GM19238 (cell line): ENCODE data around the gene SEMA3B.
"Not testable (repeated sequence)": the region's sequence is repeated elsewhere in the genome, so short reads cannot be mapped to it uniquely, and the experiment has no call there.

Source experiments
- DNase-seq: peaks from one replicate; pipeline ENCODE4 v3.0.0; 2011; ENCODE audit warnings: low spot score; ENCODE audit not compliant: insufficient read length

Gene SEMA3B

DNA sequence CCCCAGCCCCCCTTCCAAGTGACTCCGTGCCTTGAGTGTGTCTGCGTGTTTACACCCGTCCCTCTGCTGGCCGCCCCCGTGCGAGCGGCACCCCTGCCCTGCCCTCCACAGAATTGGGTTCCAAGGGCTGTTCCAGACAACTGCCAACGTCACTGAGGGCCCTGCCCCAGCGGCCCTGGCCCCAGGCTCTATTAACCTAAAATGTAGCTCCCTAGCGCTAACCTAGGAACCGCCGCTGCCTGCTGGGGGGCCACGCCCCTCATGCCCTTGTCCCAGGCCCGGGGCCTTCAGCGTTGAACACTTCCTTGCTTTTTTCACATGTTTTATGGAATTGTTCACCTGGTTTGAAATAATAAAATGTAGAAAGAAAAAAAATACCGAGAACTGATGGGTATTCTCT is 10.0 kb upstream of the SEMA3B start:
- no peak for DNase-seq

DNA sequence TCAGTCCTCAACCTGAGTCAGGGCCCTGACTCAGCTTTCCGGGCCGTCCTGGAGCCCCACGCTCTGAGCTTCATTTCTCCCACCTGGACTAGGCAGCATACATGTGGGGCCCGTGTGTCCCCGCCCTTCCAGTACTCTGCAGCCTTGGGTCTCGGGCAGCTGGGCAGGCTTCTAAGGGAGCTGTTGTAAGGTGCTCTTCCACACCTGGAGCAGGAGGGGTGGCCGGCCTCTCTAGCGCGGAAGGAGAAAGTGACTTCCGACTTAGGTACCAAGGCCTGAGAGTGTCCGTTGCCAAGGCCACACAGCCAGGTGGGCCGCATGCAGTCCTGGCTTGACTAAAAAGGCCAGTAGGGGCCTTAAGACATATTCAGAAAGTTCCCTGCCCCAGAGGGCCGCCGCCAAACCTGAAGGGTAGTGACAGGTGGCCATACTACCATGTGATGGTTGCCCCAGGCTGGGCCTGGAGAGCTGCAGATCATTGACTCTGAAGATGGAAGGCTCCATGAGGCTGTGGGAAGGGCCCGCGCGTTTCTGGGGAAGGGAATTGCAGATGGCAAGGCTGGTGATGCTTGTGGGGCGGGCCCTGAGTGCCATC is 9.4 kb upstream of the SEMA3B start:
- DNase-seq = no peak

DNA sequence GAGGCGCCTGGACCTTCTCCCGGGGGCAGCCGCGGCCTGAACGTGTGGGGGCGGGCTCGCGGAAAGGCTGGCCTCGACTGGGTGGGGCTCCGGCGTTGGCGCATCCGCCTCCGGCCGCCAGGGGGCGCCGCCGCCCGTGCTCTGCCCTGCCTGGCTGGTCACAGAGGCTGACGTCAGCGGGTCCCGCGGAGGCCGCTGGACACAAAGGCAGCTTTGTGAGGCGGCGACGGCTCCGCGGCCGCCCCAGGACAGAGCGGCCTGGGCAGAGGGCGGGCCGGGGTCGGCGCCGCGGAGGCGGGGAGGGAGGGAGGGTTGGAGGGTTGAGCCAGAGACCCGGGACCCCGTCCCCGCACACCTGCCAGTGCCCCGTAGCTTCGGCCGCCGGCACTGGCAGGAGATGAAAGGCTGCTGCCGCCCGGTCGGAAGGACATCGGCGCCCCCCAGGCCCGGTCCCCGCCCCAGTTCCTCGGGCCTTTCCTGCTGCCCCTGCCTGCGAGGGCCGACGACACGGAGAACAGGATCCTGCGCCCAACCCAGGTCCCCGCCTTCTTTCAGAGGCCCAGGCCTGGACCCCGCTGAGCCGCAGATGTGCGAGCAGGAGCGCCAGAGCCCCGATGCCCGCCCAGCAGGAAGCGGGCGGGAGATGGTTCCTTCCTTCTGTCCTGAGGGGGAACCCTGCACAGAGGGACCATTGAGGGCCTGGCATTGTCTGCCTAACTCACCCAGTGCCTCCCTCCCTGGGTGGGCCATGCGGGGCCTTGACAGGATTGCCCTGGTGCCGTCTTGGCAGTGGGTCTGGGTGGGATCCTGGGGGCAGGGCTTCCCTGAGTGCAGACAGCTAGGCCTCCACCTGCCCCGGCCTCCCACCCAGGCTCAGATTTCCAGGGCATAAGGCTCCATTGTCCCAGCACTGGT is 8.7 kb upstream of the SEMA3B start:
- DNase-seq = peak; percentile 97

DNA sequence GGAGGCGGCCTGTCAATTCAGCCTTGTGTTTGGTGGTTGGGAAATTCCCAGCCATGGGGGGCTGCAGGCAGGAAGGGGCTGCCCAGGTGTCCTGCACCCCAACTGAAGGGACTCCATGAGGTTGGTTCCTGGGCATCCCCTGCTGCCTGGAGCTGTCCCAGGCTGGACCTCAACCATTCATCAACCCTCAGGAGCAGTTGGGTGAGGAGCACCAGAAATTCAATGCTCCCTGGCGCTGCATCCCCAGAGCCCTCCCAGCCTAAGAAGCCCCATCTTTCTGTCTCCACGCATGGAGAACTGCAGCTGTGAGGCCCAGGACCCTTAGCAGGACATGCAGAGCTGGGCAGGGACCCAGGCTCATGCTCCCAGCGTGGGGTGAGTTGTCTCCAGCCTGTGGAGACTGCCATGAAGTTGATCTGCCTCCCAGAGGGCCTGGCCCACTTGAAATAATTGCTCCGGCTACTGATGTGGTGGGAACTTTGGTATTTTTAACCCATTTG is 8.0 kb upstream of the SEMA3B start:
- no peak for DNase-seq

DNA sequence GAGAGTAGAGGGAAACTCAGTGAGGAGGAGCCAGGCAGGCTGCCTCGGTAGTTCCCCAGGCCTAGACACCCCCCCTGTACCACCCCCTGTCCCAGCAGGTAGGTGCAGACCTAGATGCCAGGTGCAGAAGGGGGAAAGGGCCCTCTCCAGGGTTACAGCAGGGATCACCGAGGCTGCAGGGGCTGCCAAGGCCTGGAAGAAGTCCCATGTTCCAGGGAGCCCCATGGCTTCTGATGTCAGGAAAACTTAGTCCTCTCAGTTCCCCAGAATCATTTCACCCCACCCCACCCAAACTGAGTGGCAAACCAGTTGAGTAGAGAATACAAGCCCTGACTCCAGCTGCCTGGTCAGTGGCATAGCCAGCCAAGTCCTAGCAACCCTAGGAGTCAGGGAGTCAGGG is 7.4 kb upstream of the SEMA3B start:
- no peak for DNase-seq

DNA sequence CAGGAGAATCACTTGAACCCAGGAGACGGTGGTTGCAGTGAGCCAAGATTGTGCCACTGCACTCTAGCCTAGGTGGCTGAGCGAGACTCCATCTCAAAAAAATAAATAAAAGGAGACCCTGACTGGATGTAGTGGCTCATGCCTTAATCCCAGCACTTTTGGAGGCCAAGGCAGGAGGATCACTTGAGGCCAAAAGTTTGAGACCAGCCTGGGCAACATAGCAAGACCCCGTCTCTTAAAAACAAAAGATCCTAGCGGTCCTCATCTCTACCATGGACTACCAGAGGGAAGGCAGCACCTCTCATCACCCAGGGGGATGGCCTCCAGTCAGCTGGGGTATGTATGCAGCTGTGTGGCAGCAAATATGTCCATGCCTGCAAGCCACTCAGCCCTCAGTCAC is 6.7 kb upstream of the SEMA3B start:
- DNase-seq = not testable (repeated sequence)

DNA sequence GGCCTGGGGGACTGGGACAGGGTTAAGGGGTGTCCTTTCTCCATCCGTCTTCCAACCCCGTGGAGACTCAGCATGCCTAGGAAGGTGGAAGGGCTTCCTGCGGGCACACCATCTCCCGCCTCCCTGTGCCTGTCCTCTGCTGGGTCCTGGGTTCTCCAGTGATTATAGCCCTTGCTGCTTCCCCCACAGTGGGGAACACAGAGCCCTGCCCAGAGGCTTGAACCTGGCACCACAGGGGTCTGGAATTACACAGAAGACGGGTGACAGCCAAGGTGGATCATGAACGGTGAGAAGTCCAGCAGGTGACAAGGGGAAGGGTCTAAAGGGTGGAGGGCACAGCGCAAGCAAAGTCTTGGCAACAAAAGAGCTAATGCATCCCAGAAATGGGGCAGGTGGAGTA is 6.2 kb upstream of the SEMA3B start:
- DNase-seq = no peak

DNA sequence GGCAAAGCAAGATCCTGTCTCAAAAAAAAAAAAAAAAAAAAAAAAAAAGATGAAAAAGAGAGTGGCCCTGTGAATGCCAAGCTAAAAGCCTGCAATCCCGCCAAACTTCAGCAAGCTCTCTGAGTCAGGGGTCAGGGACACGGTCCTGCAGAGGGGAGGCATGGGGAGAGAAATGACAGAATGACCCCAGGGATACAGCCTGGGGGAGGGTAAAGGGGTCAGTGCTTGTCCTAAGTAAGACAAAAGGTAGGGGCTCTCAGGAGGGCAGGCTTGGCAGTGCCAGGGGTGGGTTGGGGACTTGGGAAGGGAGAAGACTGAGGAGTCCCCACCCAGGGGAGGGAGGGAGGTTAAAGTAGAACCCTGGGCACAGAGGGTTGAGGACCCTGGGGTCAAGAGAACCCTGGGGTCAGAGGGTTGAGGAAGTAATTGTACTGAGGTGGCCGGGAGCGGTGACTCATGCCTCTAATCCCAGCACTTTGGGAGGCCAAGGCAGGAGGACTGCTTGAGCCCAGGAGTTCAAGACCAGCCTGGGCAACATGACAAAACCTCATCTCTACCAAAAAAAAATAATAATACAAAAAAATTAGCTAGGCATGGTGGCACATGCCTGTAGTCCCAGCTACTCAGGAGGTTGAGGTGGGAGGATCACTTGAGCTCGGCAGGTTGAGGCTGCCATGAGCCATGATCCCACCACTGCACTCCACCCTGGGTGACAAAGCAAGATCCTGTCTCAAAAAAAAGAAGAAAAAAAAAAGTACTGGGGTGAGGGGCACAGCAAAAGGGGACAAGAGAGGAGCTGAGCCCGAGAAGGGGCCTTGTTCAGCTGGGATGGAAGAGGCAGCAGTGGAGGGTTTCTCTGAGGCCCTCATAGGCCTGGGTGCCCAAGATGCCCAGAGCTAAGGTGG is 5.2 kb upstream of the SEMA3B start:
- DNase-seq = no peak

DNA sequence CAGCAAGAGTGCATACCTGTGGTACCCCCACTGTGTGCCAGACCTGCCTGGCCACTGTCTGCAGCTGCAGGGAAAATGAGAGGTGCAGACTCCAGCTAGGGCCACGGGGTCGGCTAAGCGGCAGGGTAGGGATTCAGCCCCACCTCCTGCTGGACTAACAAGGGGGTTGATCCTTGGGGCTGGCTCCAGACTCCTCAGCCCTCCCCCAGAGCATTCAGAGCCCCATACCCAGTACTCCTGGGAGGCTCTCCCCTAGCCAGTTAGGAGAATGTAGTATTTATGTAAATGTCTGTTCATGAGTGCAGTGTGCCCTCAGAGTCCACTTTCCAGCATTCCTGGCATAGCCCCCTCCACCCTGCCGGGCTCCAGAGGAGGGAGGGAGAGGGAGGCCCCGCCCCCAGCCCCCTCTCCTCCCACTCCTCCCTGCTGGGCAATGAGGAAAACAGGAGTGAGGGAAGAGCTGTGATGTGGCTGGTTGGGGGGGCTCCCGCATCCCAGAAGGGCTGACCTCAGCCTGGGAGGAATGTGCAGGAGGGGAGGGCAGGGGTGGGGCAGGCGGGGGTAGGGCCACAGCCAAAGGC is 4.5 kb upstream of the SEMA3B start:
- DNase-seq = no peak

DNA sequence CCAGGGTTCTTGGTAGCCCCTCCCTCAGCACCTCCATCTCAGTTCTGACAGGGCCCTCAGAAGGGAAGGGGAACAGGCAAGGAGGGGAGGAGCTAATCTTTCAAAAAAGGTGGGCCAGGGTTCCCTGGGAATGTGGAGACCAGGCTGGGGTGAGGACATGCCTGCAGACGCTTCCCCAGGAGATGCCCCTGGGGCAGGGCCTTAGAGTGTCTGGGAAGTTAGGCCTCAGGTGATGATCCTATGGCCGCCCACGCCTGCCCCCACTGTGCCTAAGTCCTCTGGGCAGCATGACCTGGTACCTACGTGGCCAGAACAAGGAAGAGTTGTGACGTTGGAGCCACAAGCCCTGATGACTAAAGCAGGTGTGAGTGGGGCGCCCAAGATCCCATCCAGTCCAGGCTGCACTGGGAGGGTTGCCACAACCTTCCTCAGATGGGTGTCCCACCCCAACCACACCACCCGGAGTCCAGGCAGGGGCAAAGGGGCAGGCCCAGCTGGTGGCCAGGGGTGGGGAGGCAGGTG is 3.9 kb upstream of the SEMA3B start:
- no peak for DNase-seq

DNA sequence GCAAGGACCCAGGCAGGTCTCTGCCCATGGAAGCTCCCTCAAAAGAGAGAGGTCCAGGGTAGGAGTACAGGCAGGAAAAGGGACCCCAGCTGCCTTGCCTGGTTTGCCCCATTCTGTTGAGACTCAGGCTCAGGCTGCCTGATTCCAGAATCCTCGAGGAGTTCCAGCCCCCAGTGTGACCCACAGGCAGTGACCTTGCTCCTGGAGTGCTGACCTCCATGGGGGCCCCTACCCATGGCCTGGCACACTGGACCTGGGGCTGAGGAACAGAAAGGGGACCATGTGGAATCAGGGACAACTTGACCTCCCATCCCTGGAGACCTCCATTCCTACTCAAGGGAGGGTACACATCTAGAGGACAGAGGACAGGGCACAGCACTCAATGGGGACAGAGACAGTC is 3.4 kb upstream of the SEMA3B start:
- no peak for DNase-seq

DNA sequence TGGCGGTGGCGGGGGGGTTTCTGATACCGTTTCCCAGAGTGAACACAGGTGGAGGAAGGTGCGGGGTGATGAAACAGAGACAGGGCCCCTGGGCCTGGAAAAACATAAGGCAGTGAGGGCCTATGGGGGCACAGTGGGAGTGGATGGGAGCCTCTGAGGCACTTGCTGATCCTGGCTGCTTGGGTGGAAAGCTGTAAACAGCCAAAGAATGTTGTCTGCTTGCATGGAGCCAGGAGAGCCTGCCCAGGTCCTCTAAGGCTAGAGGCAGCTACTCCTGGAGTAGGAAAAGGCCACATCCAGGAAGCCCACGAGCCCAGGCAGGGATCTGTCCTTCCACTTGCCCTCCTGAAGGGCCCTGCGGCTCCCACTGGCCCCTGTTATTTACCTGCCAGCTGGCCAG is 2.9 kb upstream of the SEMA3B start:
- no peak for DNase-seq

DNA sequence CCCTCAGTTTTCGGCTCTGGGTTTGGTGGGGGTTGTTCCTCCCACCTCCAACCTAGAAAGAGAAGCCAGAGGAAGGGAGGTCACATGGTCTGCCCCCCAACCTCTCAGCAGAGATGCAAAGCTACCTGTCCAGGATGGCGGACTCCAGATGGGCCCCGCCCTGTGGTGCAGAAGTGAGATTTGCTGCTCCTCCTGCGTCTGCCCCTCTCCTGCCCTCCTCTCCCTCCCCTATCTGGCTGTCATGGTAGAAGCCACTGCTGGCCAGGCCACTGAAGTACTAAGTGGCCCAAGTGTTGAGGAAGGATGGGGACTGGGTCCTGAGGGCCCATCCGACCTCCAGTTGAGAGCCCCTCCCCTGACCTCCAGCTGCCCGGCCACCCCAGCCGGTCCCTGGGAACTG is 2.1 kb upstream of the SEMA3B start:
- DNase-seq = no peak

DNA sequence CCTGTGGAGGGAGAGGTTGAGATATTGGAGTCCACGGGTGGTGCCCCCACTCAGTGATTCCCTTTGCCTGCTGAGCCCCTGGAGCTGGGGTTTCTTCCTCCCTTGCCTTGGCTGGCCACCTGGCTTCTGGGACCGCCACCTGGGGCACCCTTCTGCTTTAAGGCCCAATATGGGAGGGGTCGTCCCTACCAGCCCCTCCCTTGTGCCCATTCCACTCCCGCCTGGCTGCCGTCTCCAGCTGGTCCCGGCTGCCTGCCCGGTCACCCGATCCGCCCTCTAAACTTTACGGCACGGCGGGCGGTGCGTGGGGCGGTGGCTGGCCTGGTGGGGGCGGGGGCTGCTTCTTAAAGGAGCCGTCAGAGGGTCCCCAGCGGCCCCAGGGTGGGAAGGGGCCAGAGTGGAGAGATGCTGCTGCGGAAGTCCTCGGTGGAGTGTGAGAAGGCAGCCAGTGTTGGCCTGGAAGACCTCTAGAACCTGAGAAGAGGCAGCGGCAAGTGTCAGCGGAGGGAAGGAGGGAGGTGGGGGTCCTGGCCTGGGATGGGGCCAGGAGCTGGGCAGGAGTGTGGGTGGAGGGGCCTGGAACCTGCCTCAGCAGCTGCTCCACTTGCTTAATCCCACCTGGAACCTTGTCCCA is 1.6 kb upstream of the SEMA3B start:
- no peak for DNase-seq

DNA sequence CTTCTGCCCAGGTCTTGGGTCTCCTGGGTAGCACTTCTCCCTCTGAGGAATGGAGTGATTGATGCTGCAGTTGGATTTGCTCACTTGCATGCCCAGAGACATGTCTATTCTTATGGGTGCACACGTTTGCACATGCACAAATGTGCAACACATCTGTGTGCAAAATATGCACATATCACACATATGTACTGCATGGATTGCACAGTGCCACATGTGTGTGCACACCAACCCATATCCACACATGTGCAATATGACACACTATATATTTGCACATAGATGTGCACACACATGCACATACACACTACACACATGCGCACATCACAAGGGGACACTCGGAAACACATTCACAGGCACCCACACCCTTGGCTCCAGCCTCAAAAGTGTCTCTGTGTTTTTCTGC is 671 bp upstream of the SEMA3B start:
- no peak for DNase-seq

DNA sequence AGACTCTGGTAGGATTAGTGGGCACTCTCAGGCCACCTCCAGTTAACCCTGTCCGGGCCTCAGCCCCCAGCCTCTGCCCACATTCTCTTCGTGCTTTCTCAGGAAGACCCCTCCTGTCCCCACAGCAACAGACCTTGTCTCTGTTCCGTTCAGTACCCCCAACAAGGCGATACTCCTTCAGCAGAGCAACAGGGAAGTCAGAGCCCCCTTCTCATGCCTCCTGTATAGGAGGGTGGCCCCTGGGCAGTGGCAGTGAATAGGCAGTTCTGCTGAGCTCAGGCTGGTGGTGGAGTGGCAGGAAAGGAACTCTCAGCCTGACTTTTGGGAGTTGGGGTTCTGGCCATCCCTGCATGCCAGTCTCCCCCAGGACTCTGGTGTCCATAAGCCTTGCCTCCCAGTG is 513 bp downstream of the SEMA3B start:
- no peak for DNase-seq

DNA sequence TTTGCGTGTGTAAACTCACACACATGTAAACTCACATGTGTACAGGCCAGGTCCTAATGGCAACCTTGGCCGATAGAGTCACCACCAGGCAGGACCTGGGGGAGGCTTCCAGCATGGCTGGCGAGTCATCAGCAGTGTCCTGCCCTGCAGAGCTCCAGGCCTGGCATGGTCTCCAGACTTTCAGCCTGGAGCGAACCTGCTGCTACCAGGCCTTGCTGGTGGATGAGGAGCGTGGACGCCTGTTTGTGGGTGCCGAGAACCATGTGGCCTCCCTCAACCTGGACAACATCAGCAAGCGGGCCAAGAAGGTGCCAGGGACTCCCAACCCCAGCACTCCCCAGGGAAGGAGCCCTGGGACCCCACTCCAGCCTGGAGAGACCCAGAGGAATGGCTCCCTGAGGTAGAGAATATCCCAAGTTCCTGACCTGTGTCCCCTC is 1.0 kb downstream of the SEMA3B start:
- DNase-seq = no peak

DNA sequence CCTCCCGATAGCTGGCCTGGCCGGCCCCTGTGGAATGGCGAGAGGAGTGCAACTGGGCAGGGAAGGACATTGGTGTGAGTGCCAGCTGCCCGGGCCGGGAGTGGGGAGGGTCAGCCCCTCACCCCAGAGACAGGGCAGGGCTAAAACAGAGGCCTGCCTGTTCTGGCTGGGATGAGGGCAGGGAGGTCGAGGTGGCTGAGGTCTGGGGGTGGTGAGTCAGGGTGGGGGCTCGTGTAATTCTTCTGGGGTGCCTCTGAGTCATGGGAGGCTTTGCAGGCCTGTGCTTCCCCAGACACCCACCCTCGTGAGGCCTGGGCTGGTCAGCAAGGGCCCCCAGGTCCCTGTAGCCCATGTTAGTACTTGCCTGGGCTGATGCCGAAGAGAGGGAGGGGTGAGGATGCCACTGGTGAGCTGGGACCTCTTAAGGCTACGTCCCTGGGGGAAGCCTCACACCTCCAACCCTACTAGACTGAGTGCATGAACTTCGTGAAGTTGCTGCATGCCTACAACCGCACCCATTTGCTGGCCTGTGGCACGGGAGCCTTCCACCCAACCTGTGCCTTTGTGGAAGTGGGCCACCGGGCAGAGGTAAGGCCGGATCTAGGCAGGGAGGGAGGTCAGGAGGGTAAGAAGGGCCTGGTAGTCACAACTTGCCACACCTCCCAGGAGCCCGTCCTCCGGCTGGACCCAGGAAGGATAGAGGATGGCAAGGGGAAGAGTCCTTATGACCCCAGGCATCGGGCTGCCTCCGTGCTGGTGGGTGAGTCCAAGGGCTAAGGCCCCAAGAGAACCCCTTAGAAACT is 1.7 kb downstream of the SEMA3B start:
- no peak for DNase-seq

DNA sequence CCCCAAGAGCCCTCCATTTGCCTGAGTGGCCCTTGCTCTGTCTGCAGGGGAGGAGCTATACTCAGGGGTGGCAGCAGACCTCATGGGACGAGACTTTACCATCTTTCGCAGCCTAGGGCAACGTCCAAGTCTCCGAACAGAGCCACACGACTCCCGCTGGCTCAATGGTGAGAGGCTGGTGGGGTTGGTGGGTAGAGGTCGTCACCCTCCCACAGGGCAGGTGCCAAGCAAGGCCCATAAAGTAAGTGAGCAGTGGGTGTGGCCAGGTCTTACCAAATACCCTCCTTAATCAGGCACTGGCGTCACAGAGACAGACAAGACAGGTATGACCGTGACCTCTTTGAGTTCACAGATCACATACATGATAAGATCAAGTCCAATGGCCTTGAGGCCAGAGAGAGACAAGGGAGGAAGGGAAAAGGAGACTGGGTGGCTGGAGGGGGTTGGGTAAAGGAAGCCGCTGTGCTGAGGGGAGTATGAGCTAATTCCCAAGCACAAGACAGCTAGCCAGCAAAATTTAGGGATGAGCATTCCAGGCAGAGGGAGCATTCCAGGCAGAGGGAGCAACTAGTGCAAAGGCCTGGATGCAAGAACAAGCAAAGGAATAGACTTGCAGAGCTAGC is 2.5 kb downstream of the SEMA3B start:
- no peak for DNase-seq
